TTC549 (cell line): ENCODE measurements around the gene CHRNA7.

Source experiments
- FAIRE-seq: peaks from 2 replicates; lab custom pipeline; 2012; peaks lifted over from hg19 to GRCh38; lab: Jason Lieb, UNC

CHRNA7 gene

GRCh38 chr15:32089851-32090359 is 59.6 kb downstream of the CHRNA7 start:
- FAIRE-seq: no peak

DNA sequence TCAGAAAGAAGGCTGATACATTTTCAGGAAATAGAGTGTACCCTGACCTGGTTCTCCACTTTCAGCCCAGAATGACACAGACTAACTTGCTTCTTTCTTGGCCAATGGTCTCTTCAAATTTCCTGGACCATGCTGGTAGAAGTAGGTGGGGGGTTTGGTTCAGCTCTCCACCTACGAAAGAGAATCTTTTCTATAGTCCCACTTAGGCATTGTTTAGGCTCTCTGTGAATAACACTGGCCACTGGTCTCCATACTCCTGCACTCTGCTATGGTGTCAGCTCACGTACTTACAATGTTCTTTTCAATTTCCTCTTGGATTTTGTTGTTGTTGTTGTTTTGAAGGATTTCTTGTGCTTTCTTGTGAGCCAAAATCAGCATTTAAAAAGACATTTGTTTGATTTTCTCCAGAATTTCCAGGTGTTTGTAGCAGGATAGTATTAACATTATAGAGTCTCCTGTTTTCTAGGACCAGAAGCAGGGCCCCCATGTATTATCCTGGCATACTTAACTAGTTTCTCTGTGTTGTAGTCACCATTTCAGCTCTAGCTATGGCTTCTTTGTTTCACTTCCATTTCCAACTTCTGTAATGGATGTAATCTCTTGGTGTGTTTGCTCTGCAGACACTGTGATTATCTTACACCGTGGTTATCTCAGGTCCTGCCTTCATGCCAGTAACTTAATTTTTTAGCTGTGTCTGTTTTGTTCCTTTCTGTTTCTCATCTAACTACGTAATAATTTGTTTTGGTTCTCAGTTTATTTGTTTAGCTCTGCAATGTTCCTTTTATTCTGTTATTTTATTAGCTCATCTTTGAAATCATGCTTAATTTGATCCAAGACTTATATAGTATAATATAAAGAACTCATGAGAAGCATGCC is 61.4 kb downstream of the CHRNA7 start:
- no peak for FAIRE-seq

- FAIRE-seq: no peak
Measured at GRCh38 chr15:32096213-32096612, 65.9 kb downstream of the CHRNA7 start.

DNA sequence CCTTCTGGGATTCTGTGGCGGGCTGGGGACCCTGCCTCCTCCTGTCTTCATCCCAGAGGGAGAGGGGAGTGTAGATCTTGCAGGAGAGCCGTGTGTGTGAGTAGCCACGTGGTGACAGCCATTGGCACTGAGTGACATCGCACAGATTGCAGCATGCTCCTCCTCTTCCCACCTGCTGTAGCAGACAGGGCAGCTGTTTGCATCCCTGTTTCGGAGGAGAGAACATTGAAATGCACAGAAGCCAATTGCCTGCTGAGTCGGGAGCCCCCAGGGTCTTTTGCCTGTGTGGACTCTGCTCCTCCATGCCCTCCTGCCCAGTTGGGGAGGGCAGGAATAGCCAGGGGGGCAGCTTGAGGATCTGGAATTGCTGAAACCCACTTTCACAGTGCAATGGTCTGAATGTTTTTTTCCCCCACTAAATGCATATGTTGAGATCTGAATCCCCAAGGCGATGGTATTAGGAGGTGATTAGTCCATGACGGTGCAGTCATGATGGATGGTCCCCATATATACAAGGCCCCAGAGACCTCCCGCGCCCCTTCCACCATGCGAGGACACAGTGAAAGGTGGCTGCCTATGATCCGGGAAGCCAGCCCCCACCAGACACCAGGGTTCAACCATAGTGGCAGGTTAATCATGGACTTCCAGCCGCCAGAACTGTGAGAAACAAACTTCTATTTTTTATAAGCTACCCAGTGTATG is 66.8 kb downstream of the CHRNA7 start:
- no peak for FAIRE-seq

DNA sequence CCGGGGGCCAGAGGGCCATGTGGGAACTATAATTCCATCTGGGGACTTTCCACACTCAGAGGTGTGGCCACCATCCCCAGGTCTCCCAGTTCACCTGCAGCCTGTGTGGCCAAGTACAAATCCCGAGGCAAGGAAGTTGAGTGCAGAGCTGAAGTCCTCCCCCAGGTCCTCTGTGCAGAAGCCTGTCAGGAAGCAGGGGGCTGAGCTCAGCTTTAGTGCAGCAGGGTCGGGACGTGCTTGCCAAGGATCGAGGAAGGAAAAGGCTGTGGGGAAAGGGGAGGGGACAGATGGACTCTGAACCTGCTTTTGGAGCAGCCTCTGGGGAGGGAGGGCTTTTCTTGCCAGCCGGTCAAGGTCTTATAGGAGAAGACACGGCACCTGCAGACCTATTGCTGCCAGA is 67.7 kb downstream of the CHRNA7 start:
- FAIRE-seq: no peak

DNA sequence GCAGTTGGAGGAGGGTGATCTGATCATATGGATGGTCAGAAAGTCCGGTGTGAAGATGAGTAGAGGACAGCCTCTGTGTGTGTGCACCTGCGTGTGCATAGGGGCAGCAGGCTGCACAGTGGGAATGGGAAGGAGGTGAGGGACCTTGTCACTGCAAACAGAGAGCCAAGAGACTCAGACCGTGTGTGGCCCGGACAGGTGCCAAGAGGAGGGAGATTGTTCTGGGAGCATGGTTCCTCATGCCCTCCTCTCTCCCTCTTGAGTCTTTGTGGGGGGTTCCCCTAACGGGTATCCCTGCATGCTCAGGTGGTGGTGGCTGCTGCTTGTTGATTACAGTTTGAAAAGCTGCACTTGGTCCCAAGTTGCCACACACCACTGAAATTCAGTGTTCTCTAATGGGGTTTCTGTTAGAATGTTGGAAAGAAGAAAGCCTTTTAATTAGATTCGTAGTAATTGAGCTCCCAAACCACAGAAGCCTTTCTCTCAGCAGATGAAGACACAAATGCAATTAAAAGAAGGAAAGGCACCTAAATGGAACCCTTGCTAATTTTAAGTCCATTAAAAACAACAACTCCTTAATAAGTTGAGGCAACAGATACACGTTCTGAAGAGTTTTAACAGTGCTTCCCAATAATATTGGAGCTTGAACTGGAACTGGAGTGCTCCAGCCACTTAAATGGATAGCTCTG is 68.9 kb downstream of the CHRNA7 start:
- no peak for FAIRE-seq

DNA sequence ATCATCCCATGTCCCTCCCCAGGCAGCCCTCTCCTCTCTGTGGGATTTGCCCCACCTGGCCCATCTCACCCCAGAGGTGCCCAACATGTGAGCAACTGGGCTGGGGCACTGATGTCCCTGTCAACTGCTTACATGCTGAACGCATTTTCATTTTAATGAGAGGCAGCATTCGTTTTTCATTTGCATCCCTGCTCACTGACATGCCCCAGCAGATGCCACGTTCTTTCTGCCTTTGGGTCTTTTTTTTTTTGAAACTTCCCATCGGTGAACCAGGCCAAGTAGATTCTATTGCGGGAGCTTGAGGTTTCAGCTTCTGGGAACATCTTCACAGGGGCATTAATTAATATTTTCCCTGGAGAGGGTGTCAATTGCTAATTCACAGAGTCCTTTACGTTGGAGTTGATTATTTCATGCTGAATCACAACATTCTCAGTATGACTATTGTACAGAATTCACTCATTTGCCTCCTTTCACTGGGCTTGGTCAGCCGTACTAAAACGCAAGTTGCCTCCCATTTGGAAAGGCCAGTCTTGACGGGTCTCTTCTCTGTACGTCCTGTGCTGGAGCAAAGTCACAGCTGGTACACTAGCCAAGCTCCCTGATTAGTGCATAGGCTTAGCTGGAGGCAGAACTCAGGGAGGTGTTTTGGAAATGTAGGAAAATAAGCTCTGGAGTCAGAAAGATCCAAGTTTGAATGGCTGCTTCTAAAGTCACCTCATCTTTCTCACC is 69.8 kb downstream of the CHRNA7 start:
- FAIRE-seq: no peak

DNA sequence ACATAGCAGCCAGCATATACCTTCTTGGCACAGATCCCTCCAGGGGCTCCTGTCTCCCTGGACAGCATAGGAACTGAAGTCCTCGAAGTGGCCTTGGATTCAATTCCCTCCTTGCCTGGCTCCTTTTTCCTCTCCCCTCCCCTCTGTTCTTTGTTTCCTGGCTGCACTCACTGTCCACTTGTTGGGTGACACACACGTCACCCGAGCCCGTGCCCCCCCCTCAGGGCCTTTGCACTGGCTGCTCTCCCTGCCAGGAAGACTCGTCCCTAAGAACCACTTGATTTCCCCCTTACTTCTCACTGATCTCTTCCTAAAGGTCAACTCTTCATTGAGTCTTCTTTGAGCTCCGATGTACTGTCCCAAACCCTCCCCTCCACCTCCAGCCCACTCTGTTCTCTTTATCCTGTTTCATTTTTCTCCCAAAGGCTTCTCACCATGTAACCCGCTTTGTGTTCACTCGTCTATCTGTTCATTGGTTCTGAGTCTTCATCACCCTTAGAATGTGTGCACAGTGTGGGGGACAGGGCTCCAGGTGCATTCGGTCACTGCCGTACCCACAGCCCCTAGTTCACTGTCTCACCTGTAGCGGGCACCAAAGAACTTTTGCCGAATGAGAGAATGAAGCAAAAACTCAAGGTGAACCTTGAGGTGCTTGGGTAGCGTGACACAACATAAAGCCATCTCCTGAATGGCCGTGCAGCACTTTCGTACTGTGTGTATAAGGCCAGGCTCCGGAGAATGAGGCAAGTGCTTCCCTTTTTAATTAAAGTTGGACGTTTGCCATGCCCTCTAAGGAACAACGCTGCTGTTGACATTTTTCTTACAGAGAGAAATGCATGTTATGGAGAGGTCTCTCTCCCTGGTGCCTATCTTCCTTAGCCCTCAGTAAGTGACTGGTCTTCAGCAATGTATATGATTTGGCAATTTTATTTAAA is 74.0 kb downstream of the CHRNA7 start:
- FAIRE-seq: no peak

DNA sequence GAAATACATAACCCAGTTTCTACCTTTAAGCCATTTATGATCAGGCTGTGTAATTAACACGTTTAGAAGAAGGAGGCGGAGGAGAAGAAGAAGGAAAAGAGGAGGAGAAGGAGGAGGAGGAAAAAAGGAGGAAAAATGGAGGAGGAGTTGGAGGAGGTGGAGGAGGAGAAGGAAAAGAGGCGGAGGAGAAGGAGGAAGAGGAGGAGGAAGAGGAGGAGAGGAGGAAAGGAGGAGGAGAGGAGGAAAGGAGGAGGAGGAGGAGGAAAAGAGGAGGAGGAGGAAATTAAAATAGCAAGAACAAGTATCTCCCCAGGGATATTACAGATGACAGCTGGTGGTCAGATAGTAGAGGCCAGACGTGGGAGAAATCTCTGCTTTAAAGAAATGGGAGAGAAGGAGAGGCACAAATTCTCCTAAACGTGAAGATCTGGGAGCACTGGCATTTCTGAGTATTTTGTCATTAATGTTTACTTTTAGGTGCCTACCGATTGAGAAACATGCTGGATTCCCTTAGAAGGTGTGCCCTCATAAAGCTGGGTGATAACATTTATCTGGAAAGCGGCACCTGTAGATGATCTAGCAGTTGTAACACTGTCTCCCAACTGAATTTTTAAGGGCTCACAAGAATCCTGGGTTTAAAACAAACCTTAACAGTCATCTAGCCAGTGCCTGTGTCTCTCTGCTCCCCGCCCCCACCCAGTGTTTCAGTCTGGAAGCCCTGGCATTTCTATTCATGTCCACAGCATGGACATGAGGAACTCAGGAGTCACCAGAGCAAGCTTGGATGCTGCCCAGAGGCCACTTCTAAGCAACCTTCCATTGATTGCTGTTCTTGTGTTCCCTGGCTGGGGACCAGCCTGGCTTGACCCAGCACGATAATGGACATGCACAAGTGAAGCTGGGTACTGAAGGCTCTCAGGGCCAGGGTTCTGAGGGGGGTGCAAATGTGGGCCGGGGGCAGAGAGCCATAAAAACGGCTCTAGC is 75.2 kb downstream of the CHRNA7 start:
- no peak for FAIRE-seq

- no peak for FAIRE-seq
Measured at GRCh38 chr15:32106401-32107381, 76.4 kb downstream of the CHRNA7 start.

DNA sequence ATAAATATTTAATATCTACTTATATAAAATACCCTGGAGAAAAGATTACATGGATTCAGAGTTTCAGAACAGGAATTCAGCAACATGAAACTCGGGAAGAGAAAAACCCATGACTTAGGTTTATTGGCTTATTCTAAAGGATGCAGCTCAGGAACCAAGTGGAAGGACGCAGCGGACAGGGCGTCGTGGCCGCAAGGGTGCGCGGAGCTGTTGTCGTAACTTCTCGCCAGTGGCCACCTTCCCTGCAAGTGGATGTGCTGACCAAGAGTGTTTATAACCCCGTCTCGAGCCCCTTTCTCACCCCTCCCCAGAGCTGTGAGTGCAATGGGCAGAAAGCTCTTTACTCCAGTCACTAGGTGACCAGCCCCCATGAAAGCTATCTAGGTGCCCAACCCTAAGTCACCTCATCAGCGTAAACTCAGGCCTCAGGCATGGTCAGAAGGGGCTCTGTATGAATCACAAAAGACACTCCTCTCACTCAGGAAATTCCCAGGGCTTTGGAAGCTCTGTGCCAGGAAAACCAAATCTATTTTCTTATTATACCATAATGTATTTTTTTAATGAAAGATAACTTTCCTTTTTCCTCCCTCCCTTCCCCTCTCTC is 77.3 kb downstream of the CHRNA7 start:
- FAIRE-seq: no peak

DNA sequence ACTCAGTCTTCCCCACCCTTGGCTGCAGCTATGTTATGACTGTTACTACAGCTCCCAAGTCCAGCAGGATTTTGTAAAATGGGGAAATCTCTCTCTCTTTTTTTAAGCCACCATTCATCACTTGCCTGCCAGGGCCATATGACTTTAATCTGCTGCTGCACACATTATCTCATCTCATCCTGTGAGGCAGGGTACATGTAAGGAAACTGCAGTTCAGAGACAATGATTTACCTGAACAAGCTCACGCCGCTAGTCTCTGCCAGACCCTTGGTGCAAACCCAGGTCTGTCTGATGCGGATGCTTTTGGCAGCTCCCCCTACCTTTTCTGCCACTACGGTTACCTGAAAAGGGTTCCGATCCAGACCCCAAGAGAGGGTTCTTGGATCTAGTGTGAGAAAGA is 78.3 kb downstream of the CHRNA7 start:
- no peak for FAIRE-seq

DNA sequence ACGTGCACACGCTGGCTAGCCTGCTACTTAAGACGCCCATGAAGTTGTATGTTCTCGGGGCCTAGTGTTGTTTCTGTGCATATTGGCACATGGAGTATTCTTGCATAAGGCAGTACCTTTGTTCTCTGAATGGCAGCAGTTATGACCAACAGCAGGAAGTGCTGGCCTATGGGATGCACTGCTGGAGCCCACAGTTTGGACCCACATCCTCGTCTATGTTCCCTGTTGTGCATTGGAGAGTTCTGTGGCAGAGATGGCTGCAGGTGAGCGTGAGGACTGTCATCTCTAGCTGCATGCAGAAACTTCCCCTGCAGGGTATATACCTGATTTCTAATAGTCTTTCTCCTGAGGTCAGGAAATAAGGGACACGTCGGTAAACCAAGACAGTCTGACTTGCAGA is 81.8 kb downstream of the CHRNA7 start:
- no peak for FAIRE-seq

- no peak for FAIRE-seq
Measured at GRCh38 chr15:32113224-32113623, 82.9 kb downstream of the CHRNA7 start.

- no peak for FAIRE-seq
Measured at GRCh38 chr15:32117122-32117521, 86.8 kb downstream of the CHRNA7 start.

DNA sequence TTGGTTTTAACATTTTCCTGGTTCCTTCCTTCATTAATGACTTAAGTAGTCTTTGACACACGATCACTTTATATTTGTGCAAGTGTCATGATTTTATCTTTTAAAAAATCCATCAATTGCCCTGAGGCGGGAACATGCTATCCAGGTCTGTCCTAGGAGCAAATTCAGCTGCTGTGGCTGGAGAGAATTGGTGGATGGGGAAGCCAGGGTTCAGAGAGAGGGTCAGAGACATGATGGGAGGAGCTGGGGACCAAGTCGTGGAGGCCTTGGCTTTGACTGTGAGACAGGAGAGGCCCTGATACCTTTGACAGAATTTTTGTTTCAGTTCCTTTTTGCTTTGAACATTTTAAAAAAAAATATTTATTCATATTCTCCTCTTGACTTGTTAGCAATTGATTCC is 89.0 kb downstream of the CHRNA7 start:
- FAIRE-seq: no peak

GRCh38 chr15:32119694-32120330 is 89.5 kb downstream of the CHRNA7 start:
- no peak for FAIRE-seq
